Measurements from ENCODE around the gene PDGFC.
"Not testable (repeated sequence)": the region's sequence is repeated elsewhere in the genome, so short reads cannot be mapped to it uniquely, and the experiment has no call there.

The PDGFC gene

GRCh38 chr4:156901871-156902270 lies 69.7 kb downstream of the PDGFC start:
- no peak for DNase-seq (ENCODE audit: low read depth in 2 of 2)

- no peak for DNase-seq (ENCODE audit: low read depth in 2 of 2)
These were observed 73.1 kb downstream of the PDGFC start for GRCh38 chr4:156898373-156899117.

- no peak for DNase-seq (ENCODE audit: low read depth in 2 of 2)
These were observed 75.1 kb downstream of the PDGFC start for GRCh38 chr4:156896527-156896926.

- no peak for DNase-seq (ENCODE audit: low read depth in 2 of 2)
These were observed 77.4 kb downstream of the PDGFC start for GRCh38 chr4:156894234-156894633.

- no peak for DNase-seq (ENCODE audit: low read depth in 2 of 2)
These were observed 78.8 kb downstream of the PDGFC start for GRCh38 chr4:156892805-156893204.

- no peak for DNase-seq (ENCODE audit: low read depth in 2 of 2)
These were observed 81.7 kb downstream of the PDGFC start for GRCh38 chr4:156889616-156890594.

GRCh38 chr4:156888762-156889161 lies 82.8 kb downstream of the PDGFC start:
- no peak for DNase-seq (ENCODE audit: low read depth in 2 of 2)

GRCh38 chr4:156886481-156886880 lies 85.1 kb downstream of the PDGFC start:
- no peak for DNase-seq (ENCODE audit: low read depth in 2 of 2)

GRCh38 chr4:156885374-156885773 lies 86.2 kb downstream of the PDGFC start:
- no peak for DNase-seq (ENCODE audit: low read depth in 2 of 2)

GRCh38 chr4:156884183-156884582 lies 87.4 kb downstream of the PDGFC start:
- DNase-seq (ENCODE audit: low read depth in 2 of 2), result no peak

GRCh38 chr4:156875704-156876103 lies 95.9 kb downstream of the PDGFC start:
- DNase-seq (ENCODE audit: low read depth in 2 of 2), result no peak

- DNase-seq (ENCODE audit: low read depth in 2 of 2), result no peak
These were observed 96.5 kb downstream of the PDGFC start for GRCh38 chr4:156875055-156875454.

GRCh38 chr4:156873799-156874198 lies 97.8 kb downstream of the PDGFC start:
- no peak for DNase-seq (ENCODE audit: low read depth in 2 of 2)

- DNase-seq (ENCODE audit: low read depth in 2 of 2), result no peak
These were observed 100.7 kb downstream of the PDGFC start for GRCh38 chr4:156870861-156871260.

- no peak for DNase-seq (ENCODE audit: low read depth in 2 of 2)
These were observed 101.5 kb downstream of the PDGFC start for GRCh38 chr4:156870131-156870530.

- DNase-seq (ENCODE audit: low read depth in 2 of 2), result not testable (repeated sequence)
These were observed 105.5 kb downstream of the PDGFC start for GRCh38 chr4:156866088-156866487.

- no peak for DNase-seq (ENCODE audit: low read depth in 2 of 2)
These were observed 106.1 kb downstream of the PDGFC start for GRCh38 chr4:156865451-156865850.

GRCh38 chr4:156858071-156858470 lies 113.5 kb downstream of the PDGFC start:
- DNase-seq (ENCODE audit: low read depth in 2 of 2), result no peak

- no peak for DNase-seq (ENCODE audit: low read depth in 2 of 2)
These were observed 132.8 kb downstream of the PDGFC start for GRCh38 chr4:156838761-156839160.

GRCh38 chr4:156837625-156838345 lies 133.8 kb downstream of the PDGFC start:
- DNase-seq (ENCODE audit: low read depth in 2 of 2), result no peak

- DNase-seq (ENCODE audit: low read depth in 2 of 2), result no peak
These were observed 138.7 kb downstream of the PDGFC start for GRCh38 chr4:156832886-156833285.

- DNase-seq (ENCODE audit: low read depth in 2 of 2), result no peak
These were observed 141.2 kb downstream of the PDGFC start for GRCh38 chr4:156830351-156830750.
